Measurements from ENCODE around the gene EIF5A2. TPM values are rescaled to one million over a fixed set of nuclear protein-coding genes. Genes with fewer than 3 reads are reported as not detected.

The EIF5A2 gene
- polyA plus RNA-seq = 32.6 and 45.4 TPM in 2 replicates

GRCh38 chr3:170908235-170909116, at the start of gene EIF5A2:
Gene EIF5A2, minus strand, starts transcription at chr3:170908637. Its CDS starts 831 bp downstream, at chr3:170907806.

GRCh38 chr3:170869645-170870593, 38.5 kb downstream of the EIF5A2 start, which contains the start of gene RPL22L1:
Gene RPL22L1, minus strand, starts transcription at chr3:170870195. Its CDS starts 28 bp downstream, at chr3:170870167.

Other genes with a start within 250 kb of the EIF5A2 start
- 95.0 and 129 TPM in 2 replicates for gene RPL22L1, start 38.4 kb downstream of the EIF5A2 start, polyA plus RNA-seq
- 0.09 TPM in 1 of 2 replicates, not detected in the other for gene SLC2A2, start 118.1 kb upstream of the EIF5A2 start, polyA plus RNA-seq